Measurements from ENCODE around the gene PRKCE. TPM values are rescaled to one million over a fixed set of nuclear protein-coding genes. Genes with fewer than 3 reads are reported as not detected.

PRKCE gene
- total and polyA plus RNA-seq, 3 experiments from 2014 or later: 3.1 to 9.6 (median 7.9) TPM

- H3K4me1 Mint-ChIP-seq: peaks cover 10 to 17% (median 13%) of the 10 kb centered on the region in 3 donors
- H3K9me3 Mint-ChIP-seq: no peaks in the 10 kb centered on the region
- H3K4me3 Mint-ChIP-seq: no peak overlapping the region
- no peaks in the 10 kb centered on the region for H3K9me3 ChIP-seq (ENCODE audit: low read length)
- POLR2A ChIA-PET: no interaction called here
- DNase-seq: no peak
- H3K36me3 ChIP-seq (ENCODE audit: insufficient read depth, low read length): no peaks in the 10 kb centered on the region
- no peaks in the 10 kb centered on the region for H3K36me3 Mint-ChIP-seq
- CTCF ChIA-PET: no interaction called here
- H3K27ac Mint-ChIP-seq: no peak overlapping the region
- H3K27me3 Mint-ChIP-seq: no peaks in the 10 kb centered on the region
- no peak overlapping the region for H3K27ac ChIP-seq (ENCODE audit: low read depth, low read length)
- no peaks in the 10 kb centered on the region for H3K4me1 ChIP-seq (ENCODE audit: insufficient read depth, low read length)
- H3K4me3 ChIP-seq (ENCODE audit: low read length): no peak overlapping the region
- H3K27me3 ChIP-seq (ENCODE audit: insufficient read depth, low read length, poor library complexity, severe bottlenecking): no peaks in the 10 kb centered on the region
Observed at GRCh38 chr2:45728458-45728942, 77.0 kb downstream of the PRKCE start.

GRCh38 chr2:45729753-45730512 lies 78.5 kb downstream of the PRKCE start:
- Histone ChIP-seq H3K9me3 (ENCODE audit: low read length) (no peaks in the 10 kb centered on the region), H3K27ac (ENCODE audit: low read depth, low read length) (no peak overlapping the region), H3K4me3 (ENCODE audit: low read length) (no peak overlapping the region), H3K27me3 (ENCODE audit: insufficient read depth, low read length, poor library complexity, severe bottlenecking) (no peaks in the 10 kb centered on the region), H3K36me3 (ENCODE audit: insufficient read depth, low read length) (no peaks in the 10 kb centered on the region), H3K4me1 (ENCODE audit: insufficient read depth, low read length) (no peaks in the 10 kb centered on the region)
- H3K4me3 Mint-ChIP-seq: no peak overlapping the region
- H3K4me1 Mint-ChIP-seq: peaks cover 2 to 7% (median 4%) of the 10 kb centered on the region in 3 donors
- no peaks in the 10 kb centered on the region for H3K9me3 Mint-ChIP-seq
- no peak for DNase-seq
- H3K36me3 Mint-ChIP-seq: peaks cover 0 to under 1% (median 0%) of the 10 kb centered on the region in 3 donors
- H3K27me3 Mint-ChIP-seq: no peaks in the 10 kb centered on the region
- ChIA-PET CTCF (interaction anchor here (1.1 kb wide), 1 partner anchor 9 kb away, joined by 3 read pairs; no protein-coding TSS in a partner anchor), POLR2A (no interaction called here)
- no peak overlapping the region for H3K27ac Mint-ChIP-seq

- Histone ChIP-seq H3K36me3 (ENCODE audit: insufficient read depth, low read length) (no peaks in the 10 kb centered on the region), H3K27me3 (ENCODE audit: insufficient read depth, low read length, poor library complexity, severe bottlenecking) (no peaks in the 10 kb centered on the region), H3K4me3 (ENCODE audit: low read length) (no peak overlapping the region), H3K9me3 (ENCODE audit: low read length) (no peaks in the 10 kb centered on the region), H3K4me1 (ENCODE audit: insufficient read depth, low read length) (no peaks in the 10 kb centered on the region), H3K27ac (ENCODE audit: low read depth, low read length) (no peak overlapping the region)
- Mint-ChIP-seq H3K36me3 (peaks cover 0 to 1% (median 0%) of the 10 kb centered on the region in 3 donors), H3K27ac (no peak overlapping the region), H3K4me3 (no peak overlapping the region), H3K9me3 (no peaks in the 10 kb centered on the region), H3K4me1 (peaks cover 2 to 7% (median 4%) of the 10 kb centered on the region in 3 donors), H3K27me3 (no peaks in the 10 kb centered on the region)
- POLR2A ChIA-PET: no interaction called here
- DNase-seq: no peak
- CTCF ChIA-PET: interaction anchor here (1.1 kb wide), 1 partner anchor 8 kb away, joined by 3 read pairs; no protein-coding TSS in a partner anchor
Observed at GRCh38 chr2:45731141-45731540, 79.7 kb downstream of the PRKCE start.

GRCh38 chr2:45732436-45732835 lies 81.0 kb downstream of the PRKCE start:
- no peaks in the 10 kb centered on the region for H3K9me3 Mint-ChIP-seq
- H3K36me3 Mint-ChIP-seq: peaks cover 0 to 5% (median 2%) of the 10 kb centered on the region in 3 donors
- Histone ChIP-seq H3K4me1 (ENCODE audit: insufficient read depth, low read length) (no peaks in the 10 kb centered on the region), H3K4me3 (ENCODE audit: low read length) (no peak overlapping the region), H3K27ac (ENCODE audit: low read depth, low read length) (no peak overlapping the region), H3K9me3 (ENCODE audit: low read length) (no peaks in the 10 kb centered on the region), H3K36me3 (ENCODE audit: insufficient read depth, low read length) (no peaks in the 10 kb centered on the region), H3K27me3 (ENCODE audit: insufficient read depth, low read length, poor library complexity, severe bottlenecking) (no peaks in the 10 kb centered on the region)
- no peak overlapping the region for H3K27ac Mint-ChIP-seq
- ChIA-PET POLR2A (interaction anchor here (0.7 kb wide), 1 partner anchor 14 kb away, joined by 3 read pairs; no protein-coding TSS in a partner anchor), CTCF (interaction anchor here (0.9 kb wide), 1 partner anchor 46 kb away, joined by 3 read pairs; no protein-coding TSS in a partner anchor)
- DNase-seq: no peak
- H3K4me1 Mint-ChIP-seq: peaks cover 2 to 7% (median 4%) of the 10 kb centered on the region in 3 donors
- no peaks in the 10 kb centered on the region for H3K27me3 Mint-ChIP-seq
- H3K4me3 Mint-ChIP-seq: no peak overlapping the region

GRCh38 chr2:45732946-45733345 lies 81.5 kb downstream of the PRKCE start:
- ChIA-PET POLR2A (no interaction called here), CTCF (no interaction called here)
- no peak for DNase-seq
- H3K27ac Mint-ChIP-seq: no peak overlapping the region
- no peak overlapping the region for H3K27ac ChIP-seq (ENCODE audit: low read depth, low read length)
- no peaks in the 10 kb centered on the region for H3K27me3 ChIP-seq (ENCODE audit: insufficient read depth, low read length, poor library complexity, severe bottlenecking)
- peaks cover 0 to 5% (median 3%) of the 10 kb centered on the region in 3 donors for H3K36me3 Mint-ChIP-seq
- no peaks in the 10 kb centered on the region for H3K9me3 Mint-ChIP-seq
- no peaks in the 10 kb centered on the region for H3K9me3 ChIP-seq (ENCODE audit: low read length)
- H3K4me1 ChIP-seq (ENCODE audit: insufficient read depth, low read length): no peaks in the 10 kb centered on the region
- H3K4me3 ChIP-seq (ENCODE audit: low read length): no peak overlapping the region
- H3K4me1 Mint-ChIP-seq: peaks cover 2 to 7% (median 4%) of the 10 kb centered on the region in 3 donors
- no peak overlapping the region for H3K4me3 Mint-ChIP-seq
- H3K36me3 ChIP-seq (ENCODE audit: insufficient read depth, low read length): no peaks in the 10 kb centered on the region
- no peaks in the 10 kb centered on the region for H3K27me3 Mint-ChIP-seq

GRCh38 chr2:45734336-45734735 lies 82.9 kb downstream of the PRKCE start:
- Mint-ChIP-seq H3K9me3 (no peaks in the 10 kb centered on the region), H3K4me1 (peaks cover 2 to 13% (median 10%) of the 10 kb centered on the region in 3 donors), H3K4me3 (no peak overlapping the region), H3K36me3 (peaks cover 0 to 5% (median 3%) of the 10 kb centered on the region in 3 donors), H3K27me3 (no peaks in the 10 kb centered on the region), H3K27ac (peak overlapping the region in 1 of 8 donors; percentile 49)
- ChIA-PET CTCF (no interaction called here), POLR2A (no interaction called here)
- H3K4me1 ChIP-seq (ENCODE audit: insufficient read depth, low read length): no peaks in the 10 kb centered on the region
- no peaks in the 10 kb centered on the region for H3K9me3 ChIP-seq (ENCODE audit: low read length)
- H3K27ac ChIP-seq (ENCODE audit: low read depth, low read length): no peak overlapping the region
- no peaks in the 10 kb centered on the region for H3K36me3 ChIP-seq (ENCODE audit: insufficient read depth, low read length)
- DNase-seq: no peak
- H3K27me3 ChIP-seq (ENCODE audit: insufficient read depth, low read length, poor library complexity, severe bottlenecking): no peaks in the 10 kb centered on the region
- H3K4me3 ChIP-seq (ENCODE audit: low read length): no peak overlapping the region

GRCh38 chr2:45734952-45735351 lies 83.5 kb downstream of the PRKCE start:
- Mint-ChIP-seq H3K27ac (peak overlapping the region in 1 of 8 donors; percentile 6), H3K27me3 (no peaks in the 10 kb centered on the region), H3K4me3 (no peak overlapping the region), H3K4me1 (peaks cover 4 to 15% (median 13%) of the 10 kb centered on the region in 3 donors), H3K9me3 (no peaks in the 10 kb centered on the region), H3K36me3 (peaks cover 0 to 5% (median 3%) of the 10 kb centered on the region in 3 donors)
- ChIA-PET POLR2A (no interaction called here), CTCF (no interaction called here)
- H3K27ac ChIP-seq (ENCODE audit: low read depth, low read length): no peak overlapping the region
- H3K4me3 ChIP-seq (ENCODE audit: low read length): no peak overlapping the region
- H3K36me3 ChIP-seq (ENCODE audit: insufficient read depth, low read length): no peaks in the 10 kb centered on the region
- no peaks in the 10 kb centered on the region for H3K27me3 ChIP-seq (ENCODE audit: insufficient read depth, low read length, poor library complexity, severe bottlenecking)
- no peaks in the 10 kb centered on the region for H3K9me3 ChIP-seq (ENCODE audit: low read length)
- DNase-seq: no peak
- H3K4me1 ChIP-seq (ENCODE audit: insufficient read depth, low read length): no peaks in the 10 kb centered on the region
